HEK293 (cell line): ENCODE data around the gene TTC9.
A peak's percentile ranks its signal among the peaks of the same experiment; 100 is the strongest.

Source experiments
- CTCF ChIA-PET: fragments of 350-600 bp; formaldehyde crosslinking; extraction: SDS; loops from one replicate; lab custom pipeline; 2021; ENCODE audit warnings: antibody characterized with exemption; lab: Yijun Ruan, JAX
- POLR2A ChIA-PET: fragments of 300-600 bp; formaldehyde crosslinking; extraction: SDS; loops from one replicate; lab custom pipeline; 2020; ENCODE audit warnings: antibody characterized with exemption, inconsistent platforms; lab: Yijun Ruan, JAX
- H3K27ac ChIP-seq: fragments of 200-500 bp; sonication (Bioruptor generic); 2 replicates; pipeline ENCODE4 v1.5.1; 2014; ENCODE audit warnings: low read depth, low read length, control low read depth, inconsistent platforms; ENCODE audit errors: extremely low read depth
- H3K36me3 ChIP-seq, 2 experiments: fragments of 200-500 bp in 1 of 2; sonication (Bioruptor generic) in 1 of 2; 1 replicate in 1 of 2; 2 replicates in 1 of 2; pipeline ENCODE4 v1.5.1; 2014 to 2017; ENCODE audit warnings: inconsistent platforms in 2 of 2, low read length in 2 of 2; ENCODE audit not compliant: control insufficient read depth in 2 of 2, insufficient read depth in 1 of 2
- H3K4me1 ChIP-seq: fragments of 200-500 bp; sonication (Bioruptor generic); 2 replicates; pipeline ENCODE4 v1.5.1; 2014; ENCODE audit warnings: mild to moderate bottlenecking, low read length, inconsistent platforms; ENCODE audit not compliant: control insufficient read depth, insufficient read depth
- H3K4me3 ChIP-seq: 2 replicates; pipeline ENCODE4 v1.5.1; 2011; ENCODE audit warnings: low read depth, mild to moderate bottlenecking, control low read depth, low read length, moderate library complexity
- H3K9me3 ChIP-seq: fragments of 200-500 bp; sonication (Bioruptor generic); 2 replicates; pipeline ENCODE4 v1.5.1; 2014; ENCODE audit warnings: low read depth, low read length, inconsistent platforms; ENCODE audit not compliant: control insufficient read depth, insufficient read depth
- BCL11B ChIP-seq: fragments of 450-650 bp; formaldehyde crosslinking; IDR thresholded peaks from 2 replicates; pipeline ENCODE4 v1.5.1; 2016; ENCODE audit warnings: low read depth, missing biosample characterization, missing genetic modification characterization
- PBX3 ChIP-seq: sonication (generic); formaldehyde crosslinking; IDR thresholded peaks from 2 replicates; pipeline ENCODE4 v1.8.1; 2022; ENCODE audit warnings: mild to moderate bottlenecking, moderate library complexity, missing genetic modification reagents
- ZBTB11 ChIP-seq: fragments of 450-650 bp; formaldehyde crosslinking; conservative IDR thresholded peaks from 2 replicates; pipeline ENCODE4 v1.5.1; 2016; ENCODE audit warnings: low read depth, missing biosample characterization, missing genetic modification characterization
- ZBTB20 ChIP-seq: fragments of 450-650 bp; formaldehyde crosslinking; IDR thresholded peaks from 2 replicates; pipeline ENCODE4 v1.5.1; 2016; ENCODE audit warnings: missing biosample characterization, missing genetic modification characterization
- ZEB2 ChIP-seq: fragments of 450-650 bp; formaldehyde crosslinking; IDR thresholded peaks from 2 replicates; pipeline ENCODE4 v1.5.1; 2016; ENCODE audit warnings: missing biosample characterization, missing genetic modification characterization
- ZFP41 ChIP-seq: fragments of 450-650 bp; formaldehyde crosslinking; IDR thresholded peaks from 2 replicates; pipeline ENCODE4 v1.5.1; 2016; ENCODE audit warnings: missing biosample characterization, missing genetic modification characterization, borderline replicate concordance
- ZIC2 ChIP-seq: fragments of 450-650 bp; formaldehyde crosslinking; IDR thresholded peaks from 2 replicates; pipeline ENCODE4 v1.5.1; 2016; ENCODE audit warnings: missing biosample characterization, missing genetic modification characterization
- ZNF133 ChIP-seq: fragments of 450-650 bp; formaldehyde crosslinking; IDR thresholded peaks from 2 replicates; pipeline ENCODE4 v1.5.1; 2016; ENCODE audit warnings: missing biosample characterization, missing genetic modification characterization
- ZNF221 ChIP-seq: fragments of 450-650 bp; formaldehyde crosslinking; IDR thresholded peaks from 2 replicates; pipeline ENCODE4 v1.5.1; 2017; ENCODE audit warnings: missing biosample characterization, missing genetic modification characterization, borderline replicate concordance
- ZNF26 ChIP-seq: fragments of 450-650 bp; formaldehyde crosslinking; IDR thresholded peaks from 2 replicates; pipeline ENCODE4 v1.5.1; 2016; ENCODE audit warnings: missing biosample characterization, missing genetic modification characterization
- ZNF266 ChIP-seq: fragments of 450-650 bp; formaldehyde crosslinking; IDR thresholded peaks from 2 replicates; pipeline ENCODE4 v1.5.1; 2016; ENCODE audit warnings: missing biosample characterization, missing genetic modification characterization, low read depth
- ZNF280C ChIP-seq: fragments of 450-650 bp; formaldehyde crosslinking; IDR thresholded peaks from 2 replicates; pipeline ENCODE4 v1.5.1; 2016; ENCODE audit warnings: missing biosample characterization, missing genetic modification characterization
- ZNF518A ChIP-seq: fragments of 450-650 bp; formaldehyde crosslinking; conservative IDR thresholded peaks from 2 replicates; pipeline ENCODE4 v1.5.1; 2016; ENCODE audit warnings: low read depth, missing biosample characterization, missing genetic modification characterization
- ZNF548 ChIP-seq: fragments of 450-650 bp; formaldehyde crosslinking; IDR thresholded peaks from 2 replicates; pipeline ENCODE4 v1.5.1; 2016; ENCODE audit warnings: missing biosample characterization, missing genetic modification characterization
- ZNF549 ChIP-seq: fragments of 450-650 bp; IDR thresholded peaks from 2 replicates; pipeline ENCODE4 v1.5.1; 2018; ENCODE audit warnings: missing biosample characterization, missing genetic modification characterization, mild to moderate bottlenecking, inconsistent platforms, moderate library complexity
- ZNF623 ChIP-seq: fragments of 450-650 bp; formaldehyde crosslinking; IDR thresholded peaks from 2 replicates; pipeline ENCODE4 v1.5.1; 2016; ENCODE audit warnings: missing biosample characterization, missing genetic modification characterization
- ZNF629 ChIP-seq: fragments of 450-650 bp; formaldehyde crosslinking; IDR thresholded peaks from 2 replicates; pipeline ENCODE4 v1.5.1; 2017; ENCODE audit warnings: missing biosample characterization, missing genetic modification characterization
- ZNF654 ChIP-seq: fragments of 450-650 bp; formaldehyde crosslinking; IDR thresholded peaks from 2 replicates; pipeline ENCODE4 v1.5.1; 2016; ENCODE audit warnings: low read depth, missing biosample characterization, missing genetic modification characterization
- ZNF658 ChIP-seq: fragments of 450-650 bp; formaldehyde crosslinking; IDR thresholded peaks from 2 replicates; pipeline ENCODE4; 2016; ENCODE audit warnings: missing biosample characterization, missing genetic modification characterization
- ZNF664 ChIP-seq: fragments of 450-650 bp; formaldehyde crosslinking; IDR thresholded peaks from 2 replicates; pipeline ENCODE4 v1.5.1; 2016; ENCODE audit warnings: missing biosample characterization, missing genetic modification characterization
- ZNF830 ChIP-seq: fragments of 450-650 bp; IDR thresholded peaks from 2 replicates; pipeline ENCODE4 v1.5.0; 2018; ENCODE audit warnings: missing biosample characterization, missing genetic modification characterization, low read depth, mild to moderate bottlenecking, moderate library complexity

TTC9 gene

GRCh38 chr14:70660967-70661893, 19.5 kb downstream of the TTC9 start:
- H3K27ac ChIP-seq: no peak overlapping the region
- POLR2A ChIA-PET: no interaction called here
- H3K9me3 ChIP-seq: no peaks in the 10 kb centered on the region
- CTCF ChIA-PET: interaction anchor here (0.5 kb wide), 1 partner anchor 8 kb away, joined by 3 read pairs; no protein-coding TSS in a partner anchor
- H3K36me3 ChIP-seq: no peaks in the 10 kb centered on the region
- H3K4me1 ChIP-seq: 0 out of 2 replicates have a peak, but pooled peaks cover 2% of the 10 kb centered on the region
- no peak overlapping the region for H3K4me3 ChIP-seq
- TF ChIP-seq ZEB2 (tag by site-specific recombination): no peak
- TF ChIP-seq ZNF266 (tag by site-specific recombination): no peak
- peak; percentile 53 for TF ChIP-seq ZIC2 (tag by site-specific recombination)
- no peak for TF ChIP-seq BCL11B (tag by site-specific recombination)
- TF ChIP-seq ZNF658 (tag by site-specific recombination): no peak
- no peak for TF ChIP-seq ZNF664 (tag by site-specific recombination)
- no peak for TF ChIP-seq ZNF26 (tag by site-specific recombination)
- TF ChIP-seq ZBTB20: no peak
- TF ChIP-seq ZNF221: no peak
- 0 out of 2 replicates have a peak, but pooled peaks have one; percentile 48 for TF ChIP-seq ZNF548 (tag by site-specific recombination)
- TF ChIP-seq ZNF654: no peak

- H3K4me1 ChIP-seq: 0 out of 2 replicates have a peak, but pooled peaks cover 2% of the 10 kb centered on the region
- H3K36me3 ChIP-seq: no peaks in the 10 kb centered on the region
- H3K4me3 ChIP-seq: no peak overlapping the region
- no peak overlapping the region for H3K27ac ChIP-seq
- H3K9me3 ChIP-seq: no peaks in the 10 kb centered on the region
- CTCF ChIA-PET: no interaction called here
- POLR2A ChIA-PET: interaction anchor here (0.5 kb wide), 1 partner anchor 240 kb away, joined by 3 read pairs; no protein-coding TSS in a partner anchor
- no peak for TF ChIP-seq ZNF518A (tag by site-specific recombination)
- TF ChIP-seq ZFP41 (tag by site-specific recombination): no peak
- no peak for TF ChIP-seq ZNF623 (tag by site-specific recombination)
- no peak for TF ChIP-seq ZNF280C (tag by site-specific recombination)
- no peak for TF ChIP-seq PBX3 (CRISPR knock-in tag)
- TF ChIP-seq ZNF549 (tag by site-specific recombination): no peak
- no peak for TF ChIP-seq ZBTB11 (tag by site-specific recombination)
- TF ChIP-seq ZNF133 (tag by site-specific recombination): no peak
- TF ChIP-seq ZNF629 (tag by site-specific recombination): no peak
- TF ChIP-seq ZNF830 (tag by site-specific recombination): no peak
Observed at GRCh38 chr14:70662080-70662479, 20.4 kb downstream of the TTC9 start.
